ENCODE results near the gene COX10.

- TF ChIP-seq GATA3 (IDR thresholded peaks at IDR 0.05; ENCODE audit: low read depth, low read length) (no peak), GATA2 (IDR thresholded peaks at IDR 0.05; ENCODE audit: low read depth, low read length) (no peak)
Observed at GRCh38 chr17:14152721-14153120, 83.4 kb downstream of the COX10 start.

Data from SH-SY5Y (cell line).